Activated CD4-positive, alpha-beta T cell treated with anti-CD3 and anti-CD28 coated beads, Interleukin-2, amount 50 U/mL, for 48 hours (primary cell): Measurements from ENCODE around the gene TATDN3.
"Not testable (repeated sequence)": the region's sequence is repeated elsewhere in the genome, so short reads cannot be mapped to it uniquely, and the experiment has no call there.

Source experiments
- DNase-seq, 2 experiments: peaks; one replicate each; pipeline ENCODE4 v3.0.0-alpha.2; 2020

Gene TATDN3

GRCh38 chr1:212791676-212792395, at the start of gene TATDN3, which contains the start of gene NSL1:
TATDN3 (plus strand) TSS chr1:212791894; CDS start chr1:212791922, 28 bp downstream.
NSL1 (minus strand) TSS chr1:212791777; CDS start chr1:212791763, 14 bp downstream.
- peak; percentile 97 to 98 for DNase-seq

- DNase-seq, result no peak
Measured at GRCh38 chr1:212743901-212744475, 47.7 kb upstream of the TATDN3 start.

GRCh38 chr1:212745303-212745702, 46.4 kb upstream of the TATDN3 start:
- no peak for DNase-seq

GRCh38 chr1:212746546-212746945, 45.1 kb upstream of the TATDN3 start:
- no peak for DNase-seq

GRCh38 chr1:212749821-212750535, 41.7 kb upstream of the TATDN3 start:
- DNase-seq, result no peak

- no peak for DNase-seq
Measured at GRCh38 chr1:212752252-212752933, 39.3 kb upstream of the TATDN3 start.

GRCh38 chr1:212752934-212753497, 38.7 kb upstream of the TATDN3 start:
- no peak for DNase-seq

GRCh38 chr1:212753749-212754148, 37.9 kb upstream of the TATDN3 start:
- DNase-seq, result no peak

GRCh38 chr1:212754193-212754592, 37.5 kb upstream of the TATDN3 start:
- DNase-seq, result no peak

- DNase-seq, result no peak
Measured at GRCh38 chr1:212754680-212755079, 37.0 kb upstream of the TATDN3 start.

GRCh38 chr1:212759683-212760082, 32.0 kb upstream of the TATDN3 start:
- no peak for DNase-seq

- peak; percentile 70 to 80 for DNase-seq
Measured at GRCh38 chr1:212760126-212760823, 31.4 kb upstream of the TATDN3 start.

GRCh38 chr1:212762234-212762633, 29.5 kb upstream of the TATDN3 start:
- no peak for DNase-seq

GRCh38 chr1:212762839-212763238, 28.9 kb upstream of the TATDN3 start:
- DNase-seq, result no peak

- DNase-seq, result not testable (repeated sequence)
Measured at GRCh38 chr1:212764718-212765281, 26.9 kb upstream of the TATDN3 start.

- not testable (repeated sequence) for DNase-seq
Measured at GRCh38 chr1:212766825-212767224, 24.9 kb upstream of the TATDN3 start.

- DNase-seq, result no peak
Measured at GRCh38 chr1:212769459-212770167, 22.1 kb upstream of the TATDN3 start.

- no peak for DNase-seq
Measured at GRCh38 chr1:212771341-212771740, 20.4 kb upstream of the TATDN3 start.

GRCh38 chr1:212773011-212773410, 18.7 kb upstream of the TATDN3 start:
- DNase-seq, result no peak

GRCh38 chr1:212774584-212774983, 17.1 kb upstream of the TATDN3 start:
- no peak for DNase-seq

- DNase-seq, result no peak
Measured at GRCh38 chr1:212775241-212775640, 16.5 kb upstream of the TATDN3 start.
